GM10266 (cell line): ENCODE data around the gene MYMK.

Experiments used
- DNase-seq: peaks from one replicate; pipeline ENCODE4 v3.0.0; 2012; ENCODE audit errors: extremely low spot score
- TF ChIP-seq, protein P1 (sequence below): IDR thresholded peaks from 2 replicates; pipeline ENCODE4 v1.5.1; 2012; ENCODE audit warnings: mild to moderate bottlenecking, low read depth; ENCODE audit not compliant: control insufficient read depth, insufficient read depth; ENCODE audit errors: missing control alignments

The MYMK gene

DNA sequence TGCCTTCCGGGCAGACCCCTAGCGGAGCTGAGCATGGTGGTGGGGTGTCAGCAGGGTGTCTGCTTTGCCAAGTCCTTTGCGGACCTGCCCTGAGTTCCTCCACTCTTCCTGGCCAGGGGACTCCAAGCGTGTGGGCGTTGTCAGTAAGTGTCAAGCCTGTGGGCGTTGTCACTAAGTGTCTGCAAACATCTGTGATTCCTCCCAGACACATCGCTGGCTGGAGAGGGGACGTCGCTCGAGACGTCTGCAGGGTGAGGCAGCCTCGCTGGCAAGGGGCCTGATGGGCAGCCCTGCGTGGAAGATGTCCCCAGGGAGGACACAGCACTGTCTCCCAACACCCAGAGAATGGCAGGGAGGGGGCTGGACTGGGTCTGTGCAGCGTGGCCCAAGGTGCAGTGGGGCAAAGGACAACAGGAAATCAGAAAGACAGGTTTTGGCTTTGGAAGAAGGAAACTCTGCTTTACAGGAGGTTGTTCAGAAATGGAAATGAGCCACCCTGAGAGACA lies 38.6 kb upstream of the MYMK start:
- no peak for DNase-seq
- TF ChIP-seq, protein P1, sequence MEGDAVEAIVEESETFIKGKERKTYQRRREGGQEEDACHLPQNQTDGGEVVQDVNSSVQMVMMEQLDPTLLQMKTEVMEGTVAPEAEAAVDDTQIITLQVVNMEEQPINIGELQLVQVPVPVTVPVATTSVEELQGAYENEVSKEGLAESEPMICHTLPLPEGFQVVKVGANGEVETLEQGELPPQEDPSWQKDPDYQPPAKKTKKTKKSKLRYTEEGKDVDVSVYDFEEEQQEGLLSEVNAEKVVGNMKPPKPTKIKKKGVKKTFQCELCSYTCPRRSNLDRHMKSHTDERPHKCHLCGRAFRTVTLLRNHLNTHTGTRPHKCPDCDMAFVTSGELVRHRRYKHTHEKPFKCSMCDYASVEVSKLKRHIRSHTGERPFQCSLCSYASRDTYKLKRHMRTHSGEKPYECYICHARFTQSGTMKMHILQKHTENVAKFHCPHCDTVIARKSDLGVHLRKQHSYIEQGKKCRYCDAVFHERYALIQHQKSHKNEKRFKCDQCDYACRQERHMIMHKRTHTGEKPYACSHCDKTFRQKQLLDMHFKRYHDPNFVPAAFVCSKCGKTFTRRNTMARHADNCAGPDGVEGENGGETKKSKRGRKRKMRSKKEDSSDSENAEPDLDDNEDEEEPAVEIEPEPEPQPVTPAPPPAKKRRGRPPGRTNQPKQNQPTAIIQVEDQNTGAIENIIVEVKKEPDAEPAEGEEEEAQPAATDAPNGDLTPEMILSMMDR = no peak

- TF ChIP-seq, protein P1 = no peak
- no peak for DNase-seq
Observed at GRCh38 chr9:133562611-133563290, 38.0 kb upstream of the MYMK start.

DNA sequence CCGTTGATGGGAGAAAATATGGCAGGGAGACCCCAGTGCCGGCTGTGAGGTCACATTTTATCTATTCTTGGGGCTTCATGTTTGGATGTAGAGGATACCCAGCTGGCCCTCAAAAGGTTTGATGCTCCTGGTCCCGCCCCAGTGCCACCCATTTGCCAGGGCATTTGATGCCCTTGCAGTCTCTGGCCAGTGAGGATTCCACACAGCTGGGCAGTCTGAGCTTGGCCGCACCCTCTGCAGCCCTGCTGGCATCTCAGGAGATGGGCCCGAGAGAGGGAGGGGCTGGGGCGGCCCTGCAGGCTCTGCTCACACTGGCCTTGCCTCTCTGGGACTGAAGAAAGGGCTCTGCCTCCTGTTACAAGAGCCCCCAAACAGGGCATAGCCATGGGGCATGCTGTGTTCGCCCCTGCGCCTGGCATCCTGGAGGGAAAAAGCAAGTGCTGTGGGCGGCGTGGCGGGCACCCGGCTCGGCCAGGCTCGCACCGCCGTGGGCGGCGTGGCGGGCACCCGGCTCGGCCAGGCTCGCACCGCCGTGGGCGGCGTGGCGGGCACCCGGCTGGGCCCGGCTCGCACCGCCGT lies 37.3 kb upstream of the MYMK start:
- DNase-seq = no peak
- TF ChIP-seq, protein P1 = no peak

DNA sequence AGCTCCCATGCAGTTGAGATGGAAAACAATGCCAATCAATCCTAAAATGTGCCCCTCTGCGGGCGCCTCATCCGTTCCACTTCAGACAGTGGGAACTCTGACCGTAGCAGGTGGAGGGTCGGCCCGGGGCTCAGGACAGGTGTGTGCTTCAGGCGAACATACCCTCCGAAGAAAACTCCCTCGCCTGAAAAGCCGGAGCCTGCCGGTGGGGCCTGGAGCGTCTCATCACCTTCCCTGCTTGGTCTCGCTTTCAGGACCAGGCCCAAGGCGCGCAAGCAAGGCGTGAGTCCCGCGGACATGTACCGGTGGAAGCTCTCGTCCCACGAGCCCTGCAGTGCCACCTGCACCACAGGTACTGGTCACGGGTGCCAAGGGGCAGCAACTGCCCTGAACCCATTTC lies 36.2 kb upstream of the MYMK start:
- TF ChIP-seq, protein P1 = no peak
- no peak for DNase-seq

DNA sequence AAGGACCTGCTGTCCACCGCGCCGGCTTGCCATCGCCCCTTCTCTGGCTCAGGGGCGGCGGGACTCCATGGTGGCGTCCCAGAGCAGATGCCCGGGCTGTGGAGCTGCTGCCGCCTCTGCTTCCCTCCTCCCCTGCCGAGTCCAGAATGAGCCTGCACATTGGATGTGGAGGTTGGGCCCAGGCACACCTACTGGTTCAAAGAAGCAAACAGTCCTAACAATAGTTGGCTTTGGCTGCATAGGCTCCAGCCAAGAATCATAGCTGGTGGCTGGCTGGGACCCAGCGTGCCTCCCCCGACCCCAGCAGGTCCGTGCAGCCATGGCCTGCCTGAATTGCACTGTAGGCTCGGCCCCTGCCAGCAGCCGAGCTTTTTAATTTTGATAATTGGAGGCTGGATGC lies 35.6 kb upstream of the MYMK start:
- no peak for DNase-seq
- TF ChIP-seq, protein P1 = no peak

DNA sequence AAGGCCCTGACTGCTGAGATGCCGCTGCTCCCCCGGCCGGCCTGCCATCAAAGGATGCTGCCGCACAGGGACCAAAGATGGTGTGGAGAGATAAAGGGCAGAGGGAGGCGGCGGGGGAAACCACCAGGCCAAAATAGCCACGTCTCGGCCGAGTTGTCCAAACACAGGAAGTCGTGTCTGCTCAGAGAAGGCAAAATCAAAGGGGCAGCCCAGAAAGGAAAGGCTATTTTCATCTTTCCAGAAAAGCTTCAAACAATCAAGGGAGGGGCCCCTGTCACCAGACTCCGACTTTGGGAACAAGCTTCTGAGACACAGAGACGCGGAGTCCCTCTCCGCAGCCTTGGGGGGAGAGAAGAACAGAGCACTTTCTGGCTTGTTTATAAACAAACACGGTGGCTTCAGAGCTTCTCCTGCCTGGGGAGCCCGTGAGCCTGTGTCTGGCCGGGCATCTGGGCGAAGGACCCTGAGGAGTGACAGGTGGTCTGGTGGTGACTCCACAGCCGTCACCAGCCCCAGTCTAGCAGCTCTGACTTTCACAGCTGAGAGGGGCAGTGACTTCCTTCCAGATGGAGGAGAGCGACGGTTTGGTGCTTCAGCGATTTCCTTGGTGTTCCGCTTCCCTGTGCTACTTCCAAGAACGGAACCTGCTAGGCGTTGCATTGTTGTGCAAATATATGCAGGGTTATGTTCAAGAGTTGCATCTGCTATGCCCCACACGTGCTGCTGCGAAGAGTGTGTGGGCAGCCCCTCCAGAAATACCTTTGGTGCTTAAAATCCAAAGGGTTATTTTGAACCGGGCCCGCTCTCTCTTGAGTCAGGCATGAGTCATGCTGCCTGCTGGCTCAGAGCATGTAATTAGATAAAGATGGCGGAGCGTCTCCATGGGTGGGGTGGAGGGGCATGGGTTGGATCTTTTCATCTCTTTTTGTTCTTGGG lies 33.7 kb upstream of the MYMK start:
- DNase-seq = peak; percentile 90
- TF ChIP-seq, protein P1 = no peak
